ENCODE data around the gene YBX1.

YBX1 gene

GRCh38 chr1:42735056-42735455, 52.8 kb downstream of the YBX1 start:
- CTCF ChIA-PET, result interaction anchor here (1.3 to 5.7 kb wide), 3 partner anchors 9 to 30 kb away, joined by 3 to 30 read pairs (median 5); no protein-coding TSS in a partner anchor

GRCh38 chr1:42735477-42736105, 53.4 kb downstream of the YBX1 start:
- no peak for TF ChIP-seq CTCF (IDR thresholded peaks at IDR 0.05; ENCODE audit: insufficient read depth, low read length, missing control alignments)
- no peak overlapping the region for H3K4me3 ChIP-seq (ENCODE audit: low read depth, low read length)
- ChIA-PET POLR2A (interaction anchor here (0.6 kb wide), 1 partner anchor 28 kb away, joined by 3 read pairs; no protein-coding TSS in a partner anchor), CTCF (interaction anchor here (0.7 to 5.7 kb wide), 5 partner anchors 11 to 52 kb away, joined by 3 to 30 read pairs (median 4); no protein-coding TSS in a partner anchor)
- no peak for DNase-seq (ENCODE audit: low read depth, low spot score)

More at GRCh38 chr1:42735056-42735455, 52.8 kb downstream of the YBX1 start:
- no peak overlapping the region for H3K4me3 ChIP-seq (ENCODE audit: low read depth, low read length)
- POLR2A ChIA-PET, result interaction anchor here (0.6 kb wide), 1 partner anchor 28 kb away, joined by 3 read pairs; no protein-coding TSS in a partner anchor
- no peak for DNase-seq (ENCODE audit: low read depth, low spot score)
- no peak for TF ChIP-seq CTCF (IDR thresholded peaks at IDR 0.05; ENCODE audit: insufficient read depth, low read length, missing control alignments)

GRCh38 chr1:42736152-42736551, 53.9 kb downstream of the YBX1 start:
- no peak for DNase-seq (ENCODE audit: low read depth, low spot score)
- no peak overlapping the region for H3K4me3 ChIP-seq (ENCODE audit: low read depth, low read length)
- peak; percentile 54 for TF ChIP-seq CTCF (IDR thresholded peaks at IDR 0.05; ENCODE audit: insufficient read depth, low read length, missing control alignments)
- CTCF ChIA-PET, result interaction anchor here (0.7 to 5.7 kb wide), 5 partner anchors 11 to 53 kb away, joined by 3 to 30 read pairs (median 4); no protein-coding TSS in a partner anchor
- POLR2A ChIA-PET, result no interaction called here

GRCh38 chr1:42736571-42737200, 54.5 kb downstream of the YBX1 start:
- TF ChIP-seq CTCF (IDR thresholded peaks at IDR 0.05; ENCODE audit: insufficient read depth, low read length, missing control alignments), result no peak
- ChIA-PET POLR2A (no interaction called here), CTCF (interaction anchor here (0.8 to 5.7 kb wide), 6 partner anchors 10 to 1201 kb away, joined by 3 to 30 read pairs (median 4); no protein-coding TSS in a partner anchor)

GRCh38 chr1:42737257-42737656, 55.0 kb downstream of the YBX1 start:
- no peak overlapping the region for H3K4me3 ChIP-seq (ENCODE audit: low read depth, low read length)
- TF ChIP-seq CTCF (IDR thresholded peaks at IDR 0.05; ENCODE audit: insufficient read depth, low read length, missing control alignments), result no peak
- CTCF ChIA-PET, result interaction anchor here (0.8 to 5.7 kb wide), 5 partner anchors 9 to 1201 kb away, joined by 3 to 30 read pairs (median 3); no protein-coding TSS in a partner anchor
- POLR2A ChIA-PET, result no interaction called here
- no peak for DNase-seq (ENCODE audit: low read depth, low spot score)

More at GRCh38 chr1:42736571-42737200, 54.5 kb downstream of the YBX1 start:
- H3K4me3 ChIP-seq (ENCODE audit: low read depth, low read length), result no peak overlapping the region
- DNase-seq (ENCODE audit: low read depth, low spot score), result no peak

Data from AG04449 (cell line).